HEK293T (cell line): Measurements from ENCODE around the gene ULK1.
"Not testable (repeated sequence)": the region's sequence is repeated elsewhere in the genome, so short reads cannot be mapped to it uniquely, and the experiment has no call there.

Experiments used
- CTCF ChIA-PET: fragments of 350-600 bp; formaldehyde crosslinking; extraction: SDS; loops from one replicate; lab custom pipeline; 2021; ENCODE audit warnings: antibody characterized with exemption, inconsistent platforms; lab: Yijun Ruan, JAX
- POLR2A ChIA-PET: fragments of 350-600 bp; formaldehyde crosslinking; extraction: SDS; loops from one replicate; lab custom pipeline; 2020; ENCODE audit warnings: antibody characterized with exemption, inconsistent platforms; lab: Yijun Ruan, JAX
- DNase-seq: peaks from one replicate; pipeline ENCODE4 v3.0.0; 2012; ENCODE audit warnings: mixed read lengths; ENCODE audit errors: extremely low spot score
- ARNT ChIP-seq: fragments of 450-650 bp; IDR thresholded peaks from 2 replicates; pipeline ENCODE4 v1.6.1; 2017; ENCODE audit warnings: mild to moderate bottlenecking
- BHLHE40 ChIP-seq: fragments of 450-650 bp; IDR thresholded peaks from 2 replicates; pipeline ENCODE4 v1.6.1; 2016; ENCODE audit warnings: mild to moderate bottlenecking, moderate library complexity, borderline replicate concordance
- CTBP1 ChIP-seq: fragments of 450-650 bp; IDR thresholded peaks from 2 replicates; pipeline ENCODE4 v1.6.1; 2016; ENCODE audit warnings: borderline replicate concordance
- ELF4 ChIP-seq: fragments of 450-650 bp; IDR thresholded peaks from 2 replicates; pipeline ENCODE4 v1.6.1; 2017; ENCODE audit warnings: antibody characterized with exemption
- FOXA1 ChIP-seq: fragments of 450-650 bp; IDR thresholded peaks from 2 replicates; pipeline ENCODE4 v1.6.1; 2016; ENCODE audit warnings: mild to moderate bottlenecking
- FOXK2 ChIP-seq: fragments of 450-650 bp; IDR thresholded peaks from 2 replicates; pipeline ENCODE4 v1.6.1; 2016; ENCODE audit warnings: mild to moderate bottlenecking
- FOXM1 ChIP-seq: fragments of 450-650 bp; IDR thresholded peaks from 2 replicates; pipeline ENCODE4 v1.6.1; 2017; ENCODE audit warnings: mild to moderate bottlenecking, borderline replicate concordance
- HDGF ChIP-seq: fragments of 450-650 bp; IDR thresholded peaks from 2 replicates; pipeline ENCODE4 v1.6.1; 2017; ENCODE audit warnings: antibody characterized with exemption, borderline replicate concordance
- L3MBTL2 ChIP-seq: fragments of 450-650 bp; conservative IDR thresholded peaks from 2 replicates; pipeline ENCODE4 v1.6.1; 2016; ENCODE audit warnings: mild to moderate bottlenecking
- LEF1 ChIP-seq: fragments of 450-650 bp; IDR thresholded peaks from 2 replicates; pipeline ENCODE4 v1.6.1; 2017; ENCODE audit warnings: mild to moderate bottlenecking, borderline replicate concordance
- NFRKB ChIP-seq: fragments of 450-650 bp; IDR thresholded peaks from 2 replicates; pipeline ENCODE4 v1.6.1; 2016; ENCODE audit warnings: mild to moderate bottlenecking, moderate library complexity
- SP1 ChIP-seq: fragments of 450-650 bp; IDR thresholded peaks from 2 replicates; pipeline ENCODE4 v1.6.1; 2017
- SUZ12 ChIP-seq: fragments of 450-650 bp; IDR thresholded peaks from 2 replicates; pipeline ENCODE4 v1.6.1; 2016; ENCODE audit warnings: mild to moderate bottlenecking
- TARDBP ChIP-seq: fragments of 450-650 bp; IDR thresholded peaks from 2 replicates; pipeline ENCODE4 v1.6.1; 2016
- ZNF384 ChIP-seq: fragments of 450-650 bp; IDR thresholded peaks from 2 replicates; pipeline ENCODE4 v1.6.1; 2016
- TF ChIP-seq, protein P1 (sequence below): fragments of 450-650 bp; IDR thresholded peaks from 2 replicates; pipeline ENCODE4 v1.6.1; 2016

Gene ULK1

DNA sequence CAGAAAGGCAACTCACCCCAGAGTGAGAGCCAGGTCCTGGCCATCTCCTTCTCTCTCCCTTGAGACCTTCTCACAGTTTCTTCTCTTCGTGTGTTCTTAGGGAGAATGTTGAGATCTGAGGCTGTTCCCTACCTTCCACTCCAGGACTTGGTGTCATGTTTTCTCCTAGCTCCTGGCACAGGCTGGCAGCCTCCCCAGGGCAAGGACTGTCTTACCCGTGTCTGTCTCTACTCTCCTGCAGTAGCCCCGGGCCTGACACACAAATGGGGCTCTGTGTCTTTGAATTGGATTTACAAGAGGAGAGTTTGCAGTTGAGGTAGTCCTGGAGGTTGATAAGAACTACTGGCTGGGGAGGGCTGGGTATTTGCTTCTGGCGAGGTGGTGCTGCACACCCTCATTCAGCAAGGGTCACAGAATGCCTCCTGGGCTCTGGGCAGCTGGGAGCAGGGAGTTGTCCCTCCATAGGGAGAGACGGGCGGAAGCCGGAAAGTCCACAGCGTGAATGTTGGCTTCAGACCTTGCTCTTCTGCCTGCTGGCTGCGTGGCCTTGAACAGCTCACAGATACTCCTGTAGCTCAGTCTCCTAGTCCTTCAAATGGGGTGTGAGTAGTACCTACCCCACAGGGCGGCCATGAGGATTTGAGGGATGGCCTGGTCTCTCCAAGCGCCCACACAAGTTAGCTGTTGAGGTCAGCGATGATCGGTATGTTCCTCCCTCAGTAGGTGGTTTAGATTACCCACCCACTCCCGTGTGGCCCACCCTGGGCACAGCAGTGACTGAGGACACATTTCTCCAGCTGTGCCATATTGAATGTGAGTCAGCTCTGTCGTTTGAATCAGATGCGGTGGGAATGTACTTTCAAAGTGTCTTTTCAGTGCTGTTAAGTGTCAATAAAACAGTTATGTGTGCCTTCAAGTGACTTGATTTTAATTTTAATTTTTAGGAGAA lies 65.5 kb downstream of the ULK1 start:
- DNase-seq: no peak
- TF ChIP-seq SP1: no peak
- no peak for TF ChIP-seq TARDBP
- no peak for TF ChIP-seq HDGF
- TF ChIP-seq FOXA1: no peak
- TF ChIP-seq LEF1: no peak
- TF ChIP-seq BHLHE40: no peak
- TF ChIP-seq ZNF384: no peak
- TF ChIP-seq ARNT: no peak
- no peak for TF ChIP-seq CTBP1
- no peak for TF ChIP-seq NFRKB
- TF ChIP-seq FOXM1: no peak
- TF ChIP-seq, protein P1, sequence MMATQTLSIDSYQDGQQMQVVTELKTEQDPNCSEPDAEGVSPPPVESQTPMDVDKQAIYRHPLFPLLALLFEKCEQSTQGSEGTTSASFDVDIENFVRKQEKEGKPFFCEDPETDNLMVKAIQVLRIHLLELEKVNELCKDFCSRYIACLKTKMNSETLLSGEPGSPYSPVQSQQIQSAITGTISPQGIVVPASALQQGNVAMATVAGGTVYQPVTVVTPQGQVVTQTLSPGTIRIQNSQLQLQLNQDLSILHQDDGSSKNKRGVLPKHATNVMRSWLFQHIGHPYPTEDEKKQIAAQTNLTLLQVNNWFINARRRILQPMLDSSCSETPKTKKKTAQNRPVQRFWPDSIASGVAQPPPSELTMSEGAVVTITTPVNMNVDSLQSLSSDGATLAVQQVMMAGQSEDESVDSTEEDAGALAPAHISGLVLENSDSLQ: no peak
- ChIA-PET POLR2A (no interaction called here), CTCF (interaction anchor here (0.6 kb wide), 1 partner anchor 336 kb away, joined by 3 read pairs; no protein-coding TSS in a partner anchor)

DNA sequence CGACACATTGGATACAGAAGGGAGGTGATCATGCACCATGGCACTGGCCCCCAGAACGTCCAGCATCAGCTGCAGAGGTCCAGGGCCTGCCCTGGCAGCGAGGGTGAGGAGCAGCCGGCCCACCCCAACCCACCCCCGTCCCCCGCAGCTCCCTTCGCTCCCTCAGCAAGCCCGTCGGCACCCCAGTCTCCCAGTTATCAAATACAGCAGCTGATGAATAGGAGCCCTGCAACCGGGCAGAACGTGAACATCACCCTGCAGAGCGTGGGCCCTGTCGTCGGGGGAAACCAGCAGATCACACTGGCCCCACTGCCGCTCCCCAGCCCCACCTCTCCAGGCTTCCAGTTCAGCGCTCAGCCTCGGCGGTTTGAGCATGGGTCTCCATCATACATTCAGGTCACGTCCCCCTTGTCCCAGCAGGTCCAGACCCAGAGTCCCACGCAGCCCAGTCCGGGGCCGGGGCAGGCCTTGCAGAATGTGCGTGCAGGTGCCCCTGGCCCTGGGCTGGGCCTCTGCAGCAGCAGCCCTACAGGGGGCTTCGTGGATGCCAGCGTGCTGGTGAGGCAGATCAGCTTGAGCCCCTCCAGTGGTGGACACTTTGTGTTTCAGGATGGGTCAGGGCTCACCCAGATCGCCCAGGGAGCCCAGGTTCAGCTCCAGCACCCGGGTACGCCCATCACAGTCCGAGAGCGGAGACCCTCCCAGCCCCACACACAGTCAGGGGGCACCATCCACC lies 66.3 kb downstream of the ULK1 start:
- CTCF ChIA-PET: interaction anchor here (0.6 kb wide), 1 partner anchor 337 kb away, joined by 3 read pairs; no protein-coding TSS in a partner anchor
- POLR2A ChIA-PET, DNase-seq: not testable (repeated sequence)

DNA sequence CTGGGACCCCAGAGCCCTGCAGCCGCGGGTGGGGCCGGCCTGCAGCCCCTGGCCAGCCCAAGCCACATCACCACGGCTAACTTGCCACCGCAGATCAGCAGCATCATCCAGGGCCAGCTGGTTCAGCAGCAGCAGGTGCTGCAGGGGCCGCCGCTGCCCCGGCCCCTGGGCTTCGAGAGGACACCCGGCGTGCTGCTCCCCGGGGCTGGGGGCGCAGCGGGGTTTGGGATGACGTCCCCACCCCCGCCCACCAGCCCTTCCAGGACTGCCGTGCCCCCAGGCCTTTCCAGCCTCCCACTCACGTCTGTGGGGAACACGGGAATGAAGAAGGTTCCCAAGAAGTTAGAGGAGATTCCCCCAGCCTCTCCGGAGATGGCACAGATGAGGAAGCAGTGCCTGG lies 66.9 kb downstream of the ULK1 start:
- CTCF ChIA-PET, POLR2A ChIA-PET: not testable (repeated sequence)

DNA sequence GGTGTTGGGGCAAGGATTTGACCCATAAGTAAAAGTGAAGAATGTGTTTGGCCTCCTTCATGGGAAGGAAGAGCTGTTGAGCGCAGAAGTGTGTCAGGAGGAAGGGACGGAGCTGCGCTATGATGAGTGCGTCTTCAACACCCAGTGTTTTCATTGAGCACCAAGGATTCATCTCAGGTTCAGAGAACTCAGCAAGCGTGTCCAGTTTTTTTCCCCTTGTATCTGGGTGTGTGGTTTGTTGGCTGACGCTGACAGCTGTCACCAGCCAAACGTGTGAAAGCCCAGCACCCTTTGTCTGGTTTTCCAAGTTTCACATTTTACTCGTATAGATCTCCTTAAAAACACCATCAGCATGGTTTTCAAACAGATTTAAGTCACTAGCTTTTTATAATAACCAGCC lies 67.6 kb downstream of the ULK1 start:
- ChIA-PET POLR2A (no interaction called here), CTCF (no interaction called here)
- DNase-seq: no peak
- TF ChIP-seq ZNF384: no peak
- no peak for TF ChIP-seq FOXA1
- TF ChIP-seq, protein P1: no peak
- no peak for TF ChIP-seq HDGF
- TF ChIP-seq FOXM1: no peak
- no peak for TF ChIP-seq BHLHE40
- no peak for TF ChIP-seq TARDBP
- TF ChIP-seq SUZ12: no peak
- no peak for TF ChIP-seq ARNT
- no peak for TF ChIP-seq LEF1
- TF ChIP-seq L3MBTL2: no peak
- TF ChIP-seq CTBP1: no peak
- no peak for TF ChIP-seq SP1
- no peak for TF ChIP-seq ELF4
- TF ChIP-seq NFRKB: no peak
- TF ChIP-seq FOXK2: no peak

More for the DNA sequence above, 66.9 kb downstream of the ULK1 start:
- not testable (repeated sequence) for DNase-seq

DNA sequence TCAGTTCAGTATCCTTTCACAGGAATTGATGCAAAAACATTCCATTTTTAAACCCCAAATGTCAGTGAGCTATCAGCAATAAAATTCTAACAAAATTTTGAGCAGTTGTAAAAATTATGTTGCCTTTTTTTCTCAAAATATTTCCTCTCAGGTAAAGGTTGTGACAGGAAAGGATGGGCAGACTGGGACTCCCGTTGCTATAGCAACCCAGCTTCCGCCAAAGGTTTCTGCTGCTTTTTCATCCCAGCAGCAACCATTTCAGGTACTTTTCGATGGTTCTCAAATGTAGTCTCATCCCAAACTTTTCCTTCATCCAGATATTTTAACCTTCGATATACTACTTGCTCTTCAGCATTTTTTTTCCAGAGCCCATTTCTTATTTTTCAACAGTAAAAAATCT lies 69.0 kb downstream of the ULK1 start:
- DNase-seq: no peak
- ChIA-PET POLR2A (no interaction called here), CTCF (no interaction called here)
- TF ChIP-seq, protein P1: no peak
- TF ChIP-seq LEF1 (no peak), FOXM1 (no peak), CTBP1 (no peak), TARDBP (no peak), ZNF384 (no peak), ELF4 (no peak), SUZ12 (no peak), FOXA1 (no peak), ARNT (no peak)

DNA sequence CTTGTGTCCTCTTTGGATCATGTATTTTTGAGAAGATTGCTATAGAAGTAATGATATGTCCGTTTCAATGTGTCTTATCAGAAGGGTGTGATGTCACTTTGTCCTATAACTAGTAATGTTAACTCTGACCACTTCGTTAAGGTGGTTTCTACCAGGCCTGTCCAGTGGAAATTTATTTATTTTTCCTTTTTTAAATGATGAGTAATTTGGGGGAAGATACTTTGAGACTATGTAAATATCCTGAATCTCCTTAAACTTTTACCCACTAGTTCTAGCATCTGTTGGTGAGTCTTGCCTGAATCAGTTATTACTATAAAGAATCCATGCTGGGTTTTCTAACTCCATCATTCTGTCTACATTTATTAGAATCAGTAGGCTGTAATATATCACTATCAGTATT lies 70.7 kb downstream of the ULK1 start:
- no peak for DNase-seq
- TF ChIP-seq SUZ12 (no peak), TARDBP (no peak), FOXK2 (no peak), SP1 (no peak), NFRKB (no peak), BHLHE40 (no peak), ARNT (no peak), CTBP1 (no peak), HDGF (no peak), ELF4 (no peak), ZNF384 (no peak), L3MBTL2 (no peak)
- TF ChIP-seq, protein P1: no peak
- ChIA-PET POLR2A (no interaction called here), CTCF (no interaction called here)
